ENCODE measurements around the gene SSBP3.

The SSBP3 gene

DNA sequence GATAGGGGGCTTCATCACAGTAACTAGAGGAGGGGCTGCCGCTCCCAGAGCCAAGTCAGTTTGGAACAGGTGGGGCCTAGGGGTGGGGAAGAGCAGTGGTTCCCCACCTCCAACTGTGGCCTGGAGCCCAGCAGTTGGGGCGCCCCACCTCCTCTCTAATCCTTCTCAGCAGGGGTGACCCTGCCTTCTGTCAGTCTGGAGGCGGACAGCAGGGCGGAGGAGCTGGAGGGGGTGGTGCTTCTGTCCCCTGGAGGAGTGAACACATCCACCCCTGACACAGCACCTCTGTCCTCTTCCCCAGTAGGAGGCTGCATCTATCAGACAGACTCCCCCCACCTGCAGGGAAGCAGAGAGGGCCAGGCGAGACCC, 132.4 kb downstream of the SSBP3 start (continued):
- TF ChIP-seq ARNTL (CRISPR knock-in tag; IDR thresholded peaks at IDR 0.05; ENCODE audit: borderline replicate concordance, low read depth) = no peak
- no peak for TF ChIP-seq CSDC2 (CRISPR knock-in tag; IDR thresholded peaks at IDR 0.05)
- TF ChIP-seq, protein P1, sequence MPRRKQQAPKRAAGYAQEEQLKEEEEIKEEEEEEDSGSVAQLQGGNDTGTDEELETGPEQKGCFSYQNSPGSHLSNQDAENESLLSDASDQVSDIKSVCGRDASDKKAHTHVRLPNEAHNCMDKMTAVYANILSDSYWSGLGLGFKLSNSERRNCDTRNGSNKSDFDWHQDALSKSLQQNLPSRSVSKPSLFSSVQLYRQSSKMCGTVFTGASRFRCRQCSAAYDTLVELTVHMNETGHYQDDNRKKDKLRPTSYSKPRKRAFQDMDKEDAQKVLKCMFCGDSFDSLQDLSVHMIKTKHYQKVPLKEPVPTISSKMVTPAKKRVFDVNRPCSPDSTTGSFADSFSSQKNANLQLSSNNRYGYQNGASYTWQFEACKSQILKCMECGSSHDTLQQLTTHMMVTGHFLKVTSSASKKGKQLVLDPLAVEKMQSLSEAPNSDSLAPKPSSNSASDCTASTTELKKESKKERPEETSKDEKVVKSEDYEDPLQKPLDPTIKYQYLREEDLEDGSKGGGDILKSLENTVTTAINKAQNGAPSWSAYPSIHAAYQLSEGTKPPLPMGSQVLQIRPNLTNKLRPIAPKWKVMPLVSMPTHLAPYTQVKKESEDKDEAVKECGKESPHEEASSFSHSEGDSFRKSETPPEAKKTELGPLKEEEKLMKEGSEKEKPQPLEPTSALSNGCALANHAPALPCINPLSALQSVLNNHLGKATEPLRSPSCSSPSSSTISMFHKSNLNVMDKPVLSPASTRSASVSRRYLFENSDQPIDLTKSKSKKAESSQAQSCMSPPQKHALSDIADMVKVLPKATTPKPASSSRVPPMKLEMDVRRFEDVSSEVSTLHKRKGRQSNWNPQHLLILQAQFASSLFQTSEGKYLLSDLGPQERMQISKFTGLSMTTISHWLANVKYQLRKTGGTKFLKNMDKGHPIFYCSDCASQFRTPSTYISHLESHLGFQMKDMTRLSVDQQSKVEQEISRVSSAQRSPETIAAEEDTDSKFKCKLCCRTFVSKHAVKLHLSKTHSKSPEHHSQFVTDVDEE (CRISPR knock-in tag; IDR thresholded peaks at IDR 0.05) = no peak
- TF ChIP-seq TOX (CRISPR knock-in tag; IDR thresholded peaks at IDR 0.05; ENCODE audit: borderline replicate concordance) = no peak
- no peak for TF ChIP-seq GLIS3 (CRISPR knock-in tag; IDR thresholded peaks at IDR 0.05)

DNA sequence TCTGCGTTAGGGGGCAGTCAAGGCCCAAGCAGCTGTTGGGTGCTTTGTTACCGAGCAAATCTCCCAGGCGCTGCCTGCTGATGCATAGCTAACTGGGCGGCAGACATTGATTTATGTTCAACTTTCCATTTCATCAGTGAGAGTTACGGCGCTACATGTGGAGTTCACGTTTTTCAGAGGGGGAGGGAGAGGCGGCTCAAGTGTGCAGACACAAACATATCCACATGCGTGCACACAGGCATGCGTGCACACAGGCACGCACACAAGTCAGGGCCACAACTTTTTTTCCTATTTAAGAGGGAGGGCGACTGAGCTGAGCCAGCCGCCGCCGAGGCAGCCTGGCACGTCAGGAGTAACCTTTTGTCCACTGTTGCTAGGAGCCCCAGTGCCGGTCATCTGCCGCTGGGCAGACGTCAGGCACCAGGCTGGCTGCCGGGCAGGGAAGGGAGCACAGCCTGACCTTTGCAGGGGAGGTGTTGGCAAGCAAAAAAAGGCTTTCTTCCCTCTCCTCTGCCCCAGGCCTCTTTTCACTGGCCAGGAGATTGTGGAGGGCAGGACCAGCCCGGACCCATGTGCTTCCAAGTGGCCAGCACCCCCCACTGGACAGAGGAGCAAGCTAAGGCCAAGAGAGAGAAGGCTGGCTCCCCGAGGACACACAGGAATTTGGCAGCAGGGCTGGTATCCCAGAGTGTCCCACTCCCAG, 133.0 kb downstream of the SSBP3 start:
- TF ChIP-seq ZFP3 (CRISPR knock-in tag; IDR thresholded peaks at IDR 0.05) (no peak), ARNTL (CRISPR knock-in tag; IDR thresholded peaks at IDR 0.05; ENCODE audit: borderline replicate concordance, low read depth) (no peak), ZNF70 (CRISPR knock-in tag; IDR thresholded peaks at IDR 0.05) (no peak), OSR1 (CRISPR knock-in tag; IDR thresholded peaks at IDR 0.05) (no peak)
- TF ChIP-seq, protein P1 (CRISPR knock-in tag; IDR thresholded peaks at IDR 0.05) = peak; percentile 54; the same call in 1 of the 2 replicates
- ATAC-seq = peak; percentile 65

DNA sequence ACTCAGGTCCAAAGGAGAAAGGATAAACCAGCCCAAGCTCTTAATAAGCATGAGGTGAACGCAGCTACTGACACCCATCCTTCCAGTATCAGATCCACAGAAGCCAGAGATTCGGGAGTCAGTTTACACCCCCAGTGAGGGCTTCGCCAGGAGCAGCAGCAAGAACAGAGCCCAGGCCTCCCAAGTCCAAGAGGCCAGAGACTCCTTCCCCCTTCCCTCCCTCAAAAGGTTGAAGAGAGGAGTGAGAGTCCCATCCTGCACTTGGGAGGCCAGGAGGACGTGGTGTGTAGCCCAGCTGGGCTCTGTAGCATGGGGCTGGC, 133.5 kb downstream of the SSBP3 start:
- no peak; the same call in 2 of the 3 replicates for ATAC-seq
- TF ChIP-seq, protein P2, sequence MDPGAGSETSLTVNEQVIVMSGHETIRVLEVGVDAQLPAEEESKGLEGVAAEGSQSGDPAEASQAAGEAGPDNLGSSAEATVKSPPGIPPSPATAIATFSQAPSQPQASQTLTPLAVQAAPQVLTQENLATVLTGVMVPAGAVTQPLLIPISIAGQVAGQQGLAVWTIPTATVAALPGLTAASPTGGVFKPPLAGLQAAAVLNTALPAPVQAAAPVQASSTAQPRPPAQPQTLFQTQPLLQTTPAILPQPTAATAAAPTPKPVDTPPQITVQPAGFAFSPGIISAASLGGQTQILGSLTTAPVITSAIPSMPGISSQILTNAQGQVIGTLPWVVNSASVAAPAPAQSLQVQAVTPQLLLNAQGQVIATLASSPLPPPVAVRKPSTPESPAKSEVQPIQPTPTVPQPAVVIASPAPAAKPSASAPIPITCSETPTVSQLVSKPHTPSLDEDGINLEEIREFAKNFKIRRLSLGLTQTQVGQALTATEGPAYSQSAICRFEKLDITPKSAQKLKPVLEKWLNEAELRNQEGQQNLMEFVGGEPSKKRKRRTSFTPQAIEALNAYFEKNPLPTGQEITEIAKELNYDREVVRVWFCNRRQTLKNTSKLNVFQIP (CRISPR knock-in tag; IDR thresholded peaks at IDR 0.05; ENCODE audit: borderline replicate concordance, low read depth) = no peak
- TF ChIP-seq, protein P3, sequence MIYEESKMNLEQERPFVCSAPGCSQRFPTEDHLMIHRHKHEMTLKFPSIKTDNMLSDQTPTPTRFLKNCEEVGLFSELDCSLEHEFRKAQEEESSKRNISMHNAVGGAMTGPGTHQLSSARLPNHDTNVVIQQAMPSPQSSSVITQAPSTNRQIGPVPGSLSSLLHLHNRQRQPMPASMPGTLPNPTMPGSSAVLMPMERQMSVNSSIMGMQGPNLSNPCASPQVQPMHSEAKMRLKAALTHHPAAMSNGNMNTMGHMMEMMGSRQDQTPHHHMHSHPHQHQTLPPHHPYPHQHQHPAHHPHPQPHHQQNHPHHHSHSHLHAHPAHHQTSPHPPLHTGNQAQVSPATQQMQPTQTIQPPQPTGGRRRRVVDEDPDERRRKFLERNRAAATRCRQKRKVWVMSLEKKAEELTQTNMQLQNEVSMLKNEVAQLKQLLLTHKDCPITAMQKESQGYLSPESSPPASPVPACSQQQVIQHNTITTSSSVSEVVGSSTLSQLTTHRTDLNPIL (CRISPR knock-in tag; IDR thresholded peaks at IDR 0.05; ENCODE audit: low read depth) = no peak
- no peak for TF ChIP-seq ESRRG (CRISPR knock-in tag; IDR thresholded peaks at IDR 0.05)
- TF ChIP-seq, protein P1 (CRISPR knock-in tag; IDR thresholded peaks at IDR 0.05) = no peak

DNA sequence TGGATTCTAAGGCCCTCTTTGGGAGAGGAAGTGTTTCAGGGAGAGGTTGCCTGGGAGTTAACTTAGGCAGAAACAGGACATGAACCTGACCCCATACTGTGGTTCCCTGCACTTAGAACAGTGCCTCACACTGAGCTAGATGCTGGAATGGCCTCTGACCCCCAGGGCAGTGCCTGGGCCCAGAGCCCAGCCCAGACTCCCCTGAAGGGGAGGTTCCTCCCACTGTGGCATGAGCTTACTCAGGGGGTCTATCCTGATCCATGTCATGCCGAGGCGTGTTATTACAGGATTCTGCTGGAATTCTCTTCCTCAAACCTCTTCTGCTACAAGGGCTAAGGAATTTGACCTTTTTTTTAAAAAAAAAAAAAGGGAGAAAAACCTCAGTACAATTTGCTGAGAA, 134.1 kb downstream of the SSBP3 start:
- no peak for ATAC-seq
- TF ChIP-seq PPARA (CRISPR knock-in tag; IDR thresholded peaks at IDR 0.05; ENCODE audit: borderline replicate concordance) = no peak
- TF ChIP-seq SNAI2 (CRISPR knock-in tag; IDR thresholded peaks at IDR 0.05) = no peak
- TF ChIP-seq ZNF8 (CRISPR knock-in tag; IDR thresholded peaks at IDR 0.05) = no peak
- TF ChIP-seq ZFP30 (CRISPR knock-in tag; IDR thresholded peaks at IDR 0.05) = no peak
- TF ChIP-seq ZNF70 (CRISPR knock-in tag; IDR thresholded peaks at IDR 0.05) = no peak
- no peak for TF ChIP-seq ESRRG (CRISPR knock-in tag; IDR thresholded peaks at IDR 0.05)

All from SK-N-SH treated with all-trans-retinoic acid at 6 μM for 48 hours (cell line).